Heart right ventricle (tissue), 16 donors: ENCODE data around the gene NIPAL3. TPM values are rescaled to one million over a fixed set of nuclear protein-coding genes. Genes with fewer than 3 reads are reported as not detected.
"Not testable (repeated sequence)": the region's sequence is repeated elsewhere in the genome, so short reads cannot be mapped to it uniquely, and the experiment has no call there.

Experiments used
- ATAC-seq, 8 donors: fragments of 200-7000 bp; cut with Tn5 transposase; one replicate each; pipeline ENCODE4 v1.9.1; 2020; ENCODE audit warnings: mild to moderate bottlenecking in 8 of 8, moderate library complexity in 8 of 8, moderate number of reproducible peaks in 1 of 8
- DNase-seq, 2 donors: peaks; one replicate each; pipeline ENCODE4 v3.0.0-alpha.2; 2020
- H3K27ac ChIP-seq, 10 donors: fragments of 200-600 bp; sonication (generic) in 2 of 10; one replicate each; pipeline versions ENCODE4 v1.5.0 to v1.8.0; 2020 to 2022; ENCODE audit warnings: mild to moderate bottlenecking in 3 of 10
- H3K27me3 ChIP-seq, 7 donors: fragments of 200-600 bp; one replicate each; pipeline ENCODE4 v1.8.0; 2021 to 2022; ENCODE audit warnings: mild to moderate bottlenecking in 2 of 7
- H3K36me3 ChIP-seq, 9 donors: fragments of 200-600 bp; sonication (generic) in 1 of 9; one replicate each; pipeline versions ENCODE4 v1.5.0 to v1.8.0; 2020 to 2022; ENCODE audit warnings: mild to moderate bottlenecking in 2 of 9
- H3K4me1 ChIP-seq, 9 donors: fragments of 200-600 bp; sonication (generic) in 1 of 9; one replicate each; pipeline versions ENCODE4 v1.5.0 to v1.8.0; 2020 to 2022; ENCODE audit warnings: mild to moderate bottlenecking in 4 of 9
- H3K4me3 ChIP-seq, 10 donors: fragments of 200-600 bp; sonication (generic) in 2 of 10; one replicate each; pipeline versions ENCODE4 v1.5.0 to v1.8.0; 2020 to 2022; ENCODE audit warnings: mild to moderate bottlenecking in 7 of 10, moderate library complexity in 2 of 10
- H3K9me3 ChIP-seq, 11 donors: fragments of 200-600 bp in 10 of 11; sonication (generic) in 2 of 11; one replicate each; pipeline versions ENCODE4 v1.5.0 to v1.8.0; 2013 to 2022; ENCODE audit warnings: mild to moderate bottlenecking in 2 of 11, control low read depth in 1 of 11, moderate library complexity in 1 of 11
- CTCF ChIP-seq, 9 donors: fragments of 200-600 bp; sonication (generic) in 2 of 9; IDR thresholded peaks; one replicate each; pipeline versions ENCODE4 v1.5.0 to v1.8.0; 2021 to 2022; ENCODE audit warnings: antibody characterized with exemption in 9 of 9, mild to moderate bottlenecking in 5 of 9, moderate library complexity in 1 of 9
- WGBS, 2 donors: extraction: QIAGEN DNeasy Blood & Tissue Kit; methylation state at CpG; one replicate each; pipeline ENCODE4 v1.1.7; 2013; ENCODE audit warnings: inconsistent platforms in 1 of 2; 5-methylcytosine and 5-hydroxymethylcytosine counted together
- intact Hi-C, 10 donors: fragments of 100-400 bp; cut with DNase I; formaldehyde crosslinking; loops; one replicate each; pipeline versions ENCODE4 v1.11.1 to v1.14.2; 2022
- polyA plus RNA-seq, 2 donors: library from polyadenylated mRNA; stranded (reverse); fragments of 200-250 nt; gene quantifications; one replicate each; pipeline ENCODE4 v1.2.3, GENCODE V29; 2013
- total RNA-seq, 10 donors: library from RNA; stranded (reverse); fragmentation: NEBNext Ultra II Directional in 3 of 10; extraction: Animal tissue kit (Norgen Biotek cat#: 25700) in 3 of 10; gene quantifications; one replicate each; pipeline versions ENCODE4 v1.2.1 to v1.2.4, GENCODE V29; 2021 to 2023
- donor health status: Arrhythmogenic right ventricular cardiomyopathy.
- donor health status: ischemic (EF 13 %, LVEDD 7.1; RV severe dilation, severe dysfunction).
- donor health status: healthy with polysubstance abuse.
- donor health status: DM: no; HTN: yes; CAD: no.
- donor health status: DM: no; HTN: no; CAD: no.
- donor health status: ischemic (EF 25% LVEDD 6.9; RV normal size, moderate dysfunction).
- donor health status: ischemic (EF 25% LVEDD 5.7; RV mildly dilated, moderate dysfunction).
- donor health status: healthy.
- donor health status: DM: yes; HTN: yes; CAD: no.
- donor health status: Ischemic cardiomyopathy.
- donor health status: ischemic (EF 35%, LVEDD 5.7; RV mildly dilated, moderate dysfunction).
- donor health status: nonischemic (EF 11% LVEDD 7.7; RV severe dilation, severe dysfunction).
- donor health status: DM: yes; HTN: yes; CAD: no.
- donor health status: PGD.
- donor health status: ischemic (EF 29% LVEDD 5.4; RV normal size, mild dysfunction).
- donor health status: nonischemic (EF 23%, LVEDD 6.1; RV moderate dilation, normal function).

NIPAL3 gene
- total and polyA plus RNA-seq, 12 donors, result 5.3 to 44.9 (median 26.5) TPM

GRCh38 chr1:24490101-24490781, 74.6 kb downstream of the NIPAL3 start:
- 96 to 97% methylated on average over 18 of the region's 18 CpGs for WGBS, 2 donors
- DNase-seq (no peak), ATAC-seq (no peak)
- TF ChIP-seq CTCF (IDR thresholded peaks at IDR 0.05), result no peak
- peaks cover 0 to 11% (median 0%) of the 10 kb centered on the region in 7 donors for H3K27me3 ChIP-seq
- peaks cover 0 to 6% (median 0%) of the 10 kb centered on the region in 11 donors for H3K9me3 ChIP-seq
- no peaks in the 10 kb centered on the region for H3K36me3 ChIP-seq
- intact Hi-C loops, result no loop called here
- H3K4me1 ChIP-seq, result no peaks in the 10 kb centered on the region
- H3K27ac ChIP-seq, result no peak overlapping the region
- no peak overlapping the region for H3K4me3 ChIP-seq

- Histone ChIP-seq H3K27ac (no peak overlapping the region), H3K36me3 (no peaks in the 10 kb centered on the region), H3K9me3 (peaks cover 0 to 8% (median 0%) of the 10 kb centered on the region in 11 donors), H3K4me3 (no peak overlapping the region), H3K4me1 (no peaks in the 10 kb centered on the region), H3K27me3 (peaks cover 0 to 19% (median 0%) of the 10 kb centered on the region in 7 donors)
- no peak for DNase-seq
- no peak for ATAC-seq
- no peak for TF ChIP-seq CTCF (IDR thresholded peaks at IDR 0.05)
- WGBS, 2 donors, result 55 to 56% methylated on average over 15 of the region's 15 CpGs
- intact Hi-C loops, result no loop called here
Measured at GRCh38 chr1:24491577-24492360, 76.2 kb downstream of the NIPAL3 start.

GRCh38 chr1:24492935-24493334, 77.3 kb downstream of the NIPAL3 start:
- WGBS, 2 donors, result 90 to 91% methylated on average over 9 of the region's 9 CpGs
- ATAC-seq, DNase-seq, H3K4me3 ChIP-seq, intact Hi-C loops, H3K27ac ChIP-seq, H3K4me1 ChIP-seq, H3K9me3 ChIP-seq, H3K36me3 ChIP-seq: not testable (repeated sequence)
- peaks cover 0 to 19% (median 0%) of the 10 kb centered on the region in 7 donors for H3K27me3 ChIP-seq

GRCh38 chr1:24493785-24494184, 78.2 kb downstream of the NIPAL3 start:
- no peak for TF ChIP-seq CTCF (IDR thresholded peaks at IDR 0.05)
- intact Hi-C loops, result no loop called here
- ATAC-seq, result no peak
- H3K4me1 ChIP-seq, result no peaks in the 10 kb centered on the region
- 92 to 95% methylated on average over 3 of the region's 3 CpGs for WGBS, 2 donors
- peaks cover 0 to 19% (median 0%) of the 10 kb centered on the region in 7 donors for H3K27me3 ChIP-seq
- no peak for DNase-seq
- no peak overlapping the region for H3K4me3 ChIP-seq
- H3K27ac ChIP-seq, result no peak overlapping the region
- peaks cover 0 to 8% (median 0%) of the 10 kb centered on the region in 11 donors for H3K9me3 ChIP-seq
- H3K36me3 ChIP-seq, result no peaks in the 10 kb centered on the region
